Glutamatergic neuron (in vitro differentiated cells): Measurements from ENCODE around the gene SYF2. TPM values are rescaled to one million over a fixed set of nuclear protein-coding genes. Genes with fewer than 3 reads are reported as not detected.

Source experiments
- DNase-seq: peaks from one replicate; pipeline ENCODE4 v3.0.0; 2022
- H3K27ac Mint-ChIP-seq: one replicate; pipeline ENCODE4 v1.8.0; 2020; ENCODE audit warnings: mild to moderate bottlenecking, mixed read lengths, inconsistent platforms; ENCODE audit not compliant: unreplicated experiment
- H3K27me3 Mint-ChIP-seq: one replicate; pipeline ENCODE4 v1.8.0; 2020; ENCODE audit warnings: mild to moderate bottlenecking, moderate library complexity, mixed read lengths, inconsistent platforms; ENCODE audit not compliant: unreplicated experiment
- H3K36me3 Mint-ChIP-seq: one replicate; pipeline ENCODE4 v1.8.0; 2020; ENCODE audit warnings: mild to moderate bottlenecking, mixed read lengths, inconsistent platforms; ENCODE audit not compliant: unreplicated experiment
- H3K4me1 Mint-ChIP-seq: one replicate; pipeline ENCODE4 v1.8.0; 2020; ENCODE audit warnings: mild to moderate bottlenecking, low read depth, mixed read lengths, inconsistent platforms; ENCODE audit not compliant: unreplicated experiment
- H3K4me3 Mint-ChIP-seq: one replicate; pipeline ENCODE4 v1.8.0; 2020; ENCODE audit warnings: mild to moderate bottlenecking, mixed read lengths, inconsistent platforms; ENCODE audit not compliant: unreplicated experiment
- H3K9me3 Mint-ChIP-seq: one replicate; pipeline ENCODE4 v1.8.0; 2020; ENCODE audit warnings: mild to moderate bottlenecking, moderate library complexity, mixed read lengths, inconsistent platforms; ENCODE audit not compliant: unreplicated experiment
- total RNA-seq: library from RNA; stranded (reverse); fragmentation: NEBNext Ultra II Directional; extraction: Animal tissue kit (Norgen Biotek cat#: 25700); gene quantifications from one replicate; pipeline ENCODE4 v1.2.1, GENCODE V29; 2021; ENCODE audit not compliant: unreplicated experiment
- TF ChIP-seq, protein P1 (sequence below): fragments of 200-600 bp; sonication (generic); IDR thresholded peaks from one replicate; pipeline ENCODE4 v1.5.0; 2021; ENCODE audit not compliant: partially characterized antibody, unreplicated experiment

The SYF2 gene
- total RNA-seq, 1 donor from 2014 or later, result 32.6 TPM

DNA sequence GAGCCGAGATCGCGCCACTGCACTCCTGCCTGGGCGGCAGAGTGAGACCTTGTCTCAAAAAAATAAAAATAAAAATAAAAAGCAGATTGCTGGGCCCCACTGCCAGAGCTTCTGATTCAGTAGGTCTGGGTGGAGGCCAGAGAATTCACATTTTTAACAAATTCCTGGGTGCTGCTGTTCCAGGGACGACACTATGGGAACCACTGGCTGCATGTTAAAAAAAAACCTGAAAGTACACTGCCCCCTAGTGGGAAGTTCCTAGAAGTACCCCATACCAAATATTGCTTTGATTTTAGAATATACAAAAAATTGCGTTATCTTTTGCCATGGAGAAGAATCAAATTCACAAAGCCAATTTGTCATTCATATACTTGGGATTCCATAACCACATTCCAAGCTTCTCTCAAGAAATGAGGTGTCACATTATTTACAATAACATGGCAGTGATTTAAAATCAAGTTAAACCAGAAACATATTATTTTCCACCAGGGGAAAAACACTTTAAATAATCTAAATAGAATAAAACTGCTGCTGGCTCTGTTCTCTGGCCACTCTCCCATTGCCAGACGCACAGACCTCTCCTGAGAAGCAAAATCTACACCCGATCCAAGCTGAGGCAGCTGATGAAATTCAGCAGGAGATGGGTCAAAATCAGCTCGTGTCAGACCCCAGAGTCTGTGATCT lies 27.4 kb downstream of the SYF2 start:
- peaks cover 10% of the 10 kb centered on the region for H3K4me1 Mint-ChIP-seq
- TF ChIP-seq, protein P1, sequence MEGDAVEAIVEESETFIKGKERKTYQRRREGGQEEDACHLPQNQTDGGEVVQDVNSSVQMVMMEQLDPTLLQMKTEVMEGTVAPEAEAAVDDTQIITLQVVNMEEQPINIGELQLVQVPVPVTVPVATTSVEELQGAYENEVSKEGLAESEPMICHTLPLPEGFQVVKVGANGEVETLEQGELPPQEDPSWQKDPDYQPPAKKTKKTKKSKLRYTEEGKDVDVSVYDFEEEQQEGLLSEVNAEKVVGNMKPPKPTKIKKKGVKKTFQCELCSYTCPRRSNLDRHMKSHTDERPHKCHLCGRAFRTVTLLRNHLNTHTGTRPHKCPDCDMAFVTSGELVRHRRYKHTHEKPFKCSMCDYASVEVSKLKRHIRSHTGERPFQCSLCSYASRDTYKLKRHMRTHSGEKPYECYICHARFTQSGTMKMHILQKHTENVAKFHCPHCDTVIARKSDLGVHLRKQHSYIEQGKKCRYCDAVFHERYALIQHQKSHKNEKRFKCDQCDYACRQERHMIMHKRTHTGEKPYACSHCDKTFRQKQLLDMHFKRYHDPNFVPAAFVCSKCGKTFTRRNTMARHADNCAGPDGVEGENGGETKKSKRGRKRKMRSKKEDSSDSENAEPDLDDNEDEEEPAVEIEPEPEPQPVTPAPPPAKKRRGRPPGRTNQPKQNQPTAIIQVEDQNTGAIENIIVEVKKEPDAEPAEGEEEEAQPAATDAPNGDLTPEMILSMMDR, result peak; percentile 92
- no peak overlapping the region for H3K27ac Mint-ChIP-seq
- H3K36me3 Mint-ChIP-seq, result no peaks in the 10 kb centered on the region
- no peak for DNase-seq
- H3K27me3 Mint-ChIP-seq, result peaks cover 6% of the 10 kb centered on the region
- H3K4me3 Mint-ChIP-seq, result no peak overlapping the region
- no peaks in the 10 kb centered on the region for H3K9me3 Mint-ChIP-seq

DNA sequence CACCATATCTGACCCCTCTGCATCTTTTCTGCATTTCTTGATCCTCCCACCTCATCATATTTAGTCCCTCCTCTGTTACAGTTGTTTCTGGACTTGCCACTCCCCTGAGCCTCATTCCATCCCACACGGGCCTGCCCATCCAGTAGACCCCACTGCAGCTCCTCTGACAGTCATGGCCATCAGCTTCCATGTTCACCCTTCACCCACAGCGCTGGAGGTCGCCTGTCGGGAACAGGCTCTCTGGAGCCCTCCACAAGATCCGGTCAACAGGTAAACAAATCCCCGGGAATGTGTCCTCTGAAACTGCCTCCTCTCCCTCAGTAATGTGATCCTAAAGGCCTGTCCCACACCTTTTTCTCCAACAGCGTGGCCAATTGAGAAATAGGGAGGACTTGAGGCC lies 31.3 kb downstream of the SYF2 start:
- H3K4me1 Mint-ChIP-seq, result peaks cover 23% of the 10 kb centered on the region
- peaks cover 6% of the 10 kb centered on the region for H3K27me3 Mint-ChIP-seq
- DNase-seq, result no peak
- TF ChIP-seq, protein P1, result no peak
- peaks cover 5% of the 10 kb centered on the region for H3K9me3 Mint-ChIP-seq
- H3K36me3 Mint-ChIP-seq, result no peaks in the 10 kb centered on the region
- no peak overlapping the region for H3K4me3 Mint-ChIP-seq
- H3K27ac Mint-ChIP-seq, result no peak overlapping the region

DNA sequence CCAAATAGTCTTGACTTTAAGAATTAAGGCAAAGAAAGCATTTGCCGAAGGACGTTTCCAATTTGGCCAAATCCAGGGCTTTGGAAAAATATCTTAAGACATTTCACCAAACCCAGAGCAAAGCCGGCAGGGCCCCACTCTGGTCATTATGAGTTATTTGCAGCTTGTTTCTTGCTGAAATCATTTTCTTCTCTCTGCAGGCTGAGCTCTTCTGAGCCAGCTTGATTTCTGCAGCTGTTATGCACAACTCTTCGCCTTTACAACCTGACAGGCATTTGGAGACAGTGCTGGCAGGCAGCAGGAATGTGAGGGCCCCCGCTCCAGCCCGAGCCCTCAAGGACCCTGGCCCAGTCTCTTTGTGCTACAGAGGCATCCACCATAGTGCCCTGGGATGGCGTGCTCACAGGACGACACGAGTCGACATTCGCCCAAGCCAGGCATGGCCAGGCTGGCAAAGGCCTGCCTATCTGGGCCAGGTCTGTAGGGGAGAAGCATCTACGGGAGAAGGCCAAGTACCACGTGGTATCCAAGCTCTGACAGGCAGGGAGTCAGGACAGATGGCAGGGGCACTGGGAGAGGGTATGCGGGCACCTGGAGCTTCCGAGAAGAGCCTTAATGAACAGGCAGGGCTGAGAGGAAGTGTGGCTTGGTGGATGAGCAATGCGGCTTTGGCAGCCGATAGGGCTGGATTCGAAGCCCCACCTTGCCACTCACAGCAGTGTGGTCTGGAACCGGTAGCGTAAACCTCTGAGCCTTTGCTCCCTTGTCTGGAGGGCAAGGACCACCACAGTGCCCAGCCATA lies 32.3 kb downstream of the SYF2 start:
- H3K27me3 Mint-ChIP-seq, result peaks cover 6% of the 10 kb centered on the region
- H3K36me3 Mint-ChIP-seq, result no peaks in the 10 kb centered on the region
- peaks cover 23% of the 10 kb centered on the region for H3K4me1 Mint-ChIP-seq
- peaks cover 5% of the 10 kb centered on the region for H3K9me3 Mint-ChIP-seq
- no peak for DNase-seq
- no peak overlapping the region for H3K4me3 Mint-ChIP-seq
- TF ChIP-seq, protein P1, result no peak
- H3K27ac Mint-ChIP-seq, result no peak overlapping the region

DNA sequence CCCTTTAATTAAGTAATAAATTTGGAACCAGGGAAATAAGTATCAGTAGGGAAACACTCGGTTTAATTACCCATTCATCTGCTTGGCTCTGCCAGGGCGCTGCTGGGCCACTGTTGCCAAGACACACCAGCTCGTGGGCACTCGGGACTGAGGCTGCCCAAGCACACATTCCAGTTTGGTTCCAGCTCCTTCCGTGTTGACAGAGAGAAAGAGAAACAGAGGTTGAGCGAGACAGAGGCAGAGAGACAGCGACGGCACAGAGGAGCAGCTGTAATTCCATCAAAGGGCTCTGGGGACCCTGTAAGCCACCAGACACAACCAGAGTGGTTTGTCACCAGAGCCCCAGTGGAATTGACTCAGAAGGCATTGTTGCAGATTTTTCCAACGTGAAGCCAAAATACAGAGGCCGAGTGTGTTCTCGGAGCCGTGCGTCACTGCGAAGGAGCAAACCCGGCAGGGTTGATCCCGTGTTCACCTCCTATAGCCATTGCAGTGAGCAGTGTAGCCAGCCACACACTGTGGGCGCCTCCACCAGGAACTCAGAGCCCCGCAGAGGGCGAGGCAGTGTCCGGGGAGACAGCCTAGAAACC lies 33.5 kb downstream of the SYF2 start:
- peak overlapping the region; percentile 5 for H3K4me3 Mint-ChIP-seq
- TF ChIP-seq, protein P1, result peak; percentile 25
- H3K4me1 Mint-ChIP-seq, result peaks cover 25% of the 10 kb centered on the region
- H3K27ac Mint-ChIP-seq, result peak overlapping the region; percentile 3
- peaks cover 5% of the 10 kb centered on the region for H3K9me3 Mint-ChIP-seq
- H3K36me3 Mint-ChIP-seq, result no peaks in the 10 kb centered on the region
- peaks cover 11% of the 10 kb centered on the region for H3K27me3 Mint-ChIP-seq
- DNase-seq, result no peak
